Panc1 (cell line): Measurements from ENCODE around the gene EPHX1.

Experiments used
- CTCF ChIP-seq: fragments of 450-650 bp; IDR thresholded peaks from 2 replicates; pipeline ENCODE4 v1.5.1; 2017; ENCODE audit warnings: mild to moderate bottlenecking
- POLR2AphosphoS5 ChIP-seq: IDR thresholded peaks from 2 replicates; pipeline ENCODE4 v1.6.1; 2012; ENCODE audit warnings: mild to moderate bottlenecking, low read depth, low read length, moderate library complexity
- REST ChIP-seq, 2 experiments: IDR thresholded peaks; 2 replicates each; pipeline ENCODE4 v1.6.1; 2011 to 2012; ENCODE audit warnings: low read depth in 2 of 2, control low read depth in 1 of 2, low read length in 1 of 2, mild to moderate bottlenecking in 1 of 2, moderate library complexity in 1 of 2; ENCODE audit not compliant: insufficient read depth in 1 of 2
- SIN3A ChIP-seq: IDR thresholded peaks from 2 replicates; pipeline ENCODE4 v1.6.1; 2012; ENCODE audit warnings: low read depth, mild to moderate bottlenecking, low read length, moderate library complexity, borderline replicate concordance; ENCODE audit not compliant: insufficient read depth
- TCF7L2 ChIP-seq: IDR thresholded peaks from 2 replicates; pipeline ENCODE4 v1.6.1; 2011; ENCODE audit warnings: mild to moderate bottlenecking, low read depth, low read length, inconsistent platforms

GRCh38 chr1:225825078-225825477 is 15.2 kb downstream of the EPHX1 start:
- TF ChIP-seq CTCF (no peak), POLR2AphosphoS5 (no peak), TCF7L2 (no peak), SIN3A (no peak), REST (IDR thresholded peaks at IDR 0.05; ENCODE audit: insufficient read depth in 1 of 2, low read depth in 2 of 2, low read length in 1 of 2) (no peak)
